Liver (tissue), 9 donors: ENCODE measurements around the gene KLF6. TPM values are rescaled to one million over a fixed set of nuclear protein-coding genes. Genes with fewer than 3 reads are reported as not detected.
A peak's percentile ranks its signal among the peaks of the same experiment; 100 is the strongest.

Source experiments
- DNase-seq: peaks from one replicate; pipeline ENCODE4 v3.0.0-alpha.2; 2017; ENCODE audit warnings: low spot score
- H3K27ac ChIP-seq, 2 donors: one replicate each; pipeline ENCODE4 v1.7.0; 2013; ENCODE audit warnings: inconsistent platforms in 2 of 2, low read length in 2 of 2, control low read depth in 1 of 2, low read depth in 1 of 2, mild to moderate bottlenecking in 1 of 2
- H3K27me3 ChIP-seq, 4 donors: one replicate each; pipeline versions ENCODE4 v1.6.1 to v1.7.0; 2013; ENCODE audit warnings: low read length in 3 of 4, inconsistent platforms in 1 of 4, mild to moderate bottlenecking in 1 of 4, moderate library complexity in 1 of 4; ENCODE audit not compliant: control insufficient read depth in 4 of 4, insufficient read depth in 4 of 4
- H3K36me3 ChIP-seq, 4 donors: one replicate each; pipeline versions ENCODE4 v1.6.1 to v1.7.0; 2013; ENCODE audit warnings: low read length in 3 of 4, mild to moderate bottlenecking in 3 of 4, low read depth in 1 of 4, moderate library complexity in 1 of 4; ENCODE audit not compliant: control insufficient read depth in 4 of 4, insufficient read depth in 3 of 4
- H3K4me1 ChIP-seq, 4 donors: one replicate each; pipeline versions ENCODE4 v1.6.1 to v1.7.0; 2013; ENCODE audit warnings: low read length in 3 of 4, mild to moderate bottlenecking in 3 of 4, moderate library complexity in 1 of 4; ENCODE audit not compliant: control insufficient read depth in 4 of 4, insufficient read depth in 4 of 4
- H3K4me3 ChIP-seq, 3 donors: one replicate each; pipeline versions ENCODE4 v1.6.1 to v1.7.0; 2013; ENCODE audit warnings: low read length in 3 of 3, control low read depth in 1 of 3, low read depth in 1 of 3, mild to moderate bottlenecking in 1 of 3
- H3K9ac ChIP-seq, 2 donors: one replicate each; pipeline ENCODE4 v1.7.0; 2013; ENCODE audit warnings: low read length in 2 of 2, mild to moderate bottlenecking in 2 of 2, moderate library complexity in 2 of 2, control low read depth in 1 of 2, low read depth in 1 of 2
- H3K9me3 ChIP-seq, 4 donors: one replicate each; pipeline versions ENCODE4 v1.6.1 to v1.7.0; 2013; ENCODE audit warnings: low read length in 3 of 4; ENCODE audit not compliant: control insufficient read depth in 4 of 4
- EGR1 ChIP-seq, 2 donors: IDR thresholded peaks; 2 replicates each; pipeline ENCODE4 v1.6.1; 2016 to 2018; ENCODE audit warnings: antibody characterized with exemption in 2 of 2, low read depth in 2 of 2
- GABPA ChIP-seq, 2 donors: IDR thresholded peaks in 1 of 2; conservative IDR thresholded peaks in 1 of 2; 2 replicates each; pipeline ENCODE4 v1.6.1; 2016; ENCODE audit warnings: antibody characterized with exemption in 2 of 2, mild to moderate bottlenecking in 1 of 2, moderate library complexity in 1 of 2
- RAD21 ChIP-seq, 2 donors: IDR thresholded peaks; 2 replicates each; pipeline ENCODE4 v1.6.1; 2016; ENCODE audit warnings: antibody characterized with exemption in 2 of 2, mild to moderate bottlenecking in 2 of 2
- RXRA ChIP-seq, 2 donors: IDR thresholded peaks; 2 replicates each; pipeline ENCODE4 v1.6.1; 2017 to 2018; ENCODE audit warnings: antibody characterized with exemption in 2 of 2, mild to moderate bottlenecking in 1 of 2
- TAF1 ChIP-seq: conservative IDR thresholded peaks from 2 replicates; pipeline ENCODE4 v1.6.1; 2016; ENCODE audit warnings: antibody characterized with exemption, mild to moderate bottlenecking
- WGBS: extraction: QIAGEN DNeasy Blood & Tissue Kit; methylation state at CpG from one replicate; pipeline ENCODE4 v1.1.7; 2013; 5-methylcytosine and 5-hydroxymethylcytosine counted together
- polyA plus RNA-seq, 2 donors: library from polyadenylated mRNA; stranded (reverse) in 1 of 2; unstranded in 1 of 2; fragments of 200-250 nt in 1 of 2; fragments of >200 nt in 1 of 2; fragmentation: Nextera tagmentation in 1 of 2; extraction: Ambion mirVana in 1 of 2; gene quantifications; one replicate each; pipeline versions ENCODE4 v1.2.1 to v1.2.3, GENCODE V29; 2013 to 2015
- total RNA-seq, 2 donors: library from RNA; depleted of rRNA; stranded (reverse); fragments of >200 nt; gene quantifications; one replicate each; pipeline ENCODE4 v1.2.3, GENCODE V29; 2014
- TF ChIP-seq, protein P1 (sequence below): fragments of 150-350 bp; IDR thresholded peaks from 2 replicates; pipeline ENCODE4 v1.5.1; 2017; ENCODE audit warnings: improper control_type of control experiment, low read depth, low read length; ENCODE audit not compliant: missing input control
- TF ChIP-seq, protein P2 (sequence below): IDR thresholded peaks from 2 replicates; pipeline ENCODE4 v1.6.1; 2016; ENCODE audit warnings: antibody characterized with exemption
- TF ChIP-seq, protein P3 (sequence below): IDR thresholded peaks from 2 replicates; pipeline ENCODE4 v1.6.1; 2016; ENCODE audit warnings: antibody characterized with exemption
- donor health status: healthy.
- donor health status: healthy.
- donor health status: healthy.
- donor health status: healthy.
- donor health status: healthy.

The KLF6 gene
- total and polyA plus RNA-seq, 4 donors = 11.0 to 124 (median 22.2) TPM

DNA sequence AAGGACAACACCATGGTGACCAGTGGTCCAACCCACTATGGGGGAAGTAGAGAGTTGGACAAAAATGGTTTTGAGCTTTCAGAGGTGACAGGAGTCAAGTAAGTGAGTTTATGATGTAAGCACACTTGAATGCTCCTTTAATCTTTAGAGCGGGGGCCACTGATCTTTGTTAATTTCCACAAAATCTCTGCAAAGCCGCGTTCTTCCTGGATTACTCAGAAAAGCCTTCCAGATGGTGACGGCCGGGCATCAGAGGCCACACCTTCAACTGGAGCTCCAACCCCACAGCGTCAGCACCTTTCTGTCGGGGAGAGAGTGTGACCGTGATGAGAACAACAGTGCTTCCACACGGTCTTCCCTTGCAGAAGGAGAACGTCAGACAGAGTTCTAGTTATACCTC, 35.2 kb upstream of the KLF6 start (continued):
- TF ChIP-seq, protein P1, sequence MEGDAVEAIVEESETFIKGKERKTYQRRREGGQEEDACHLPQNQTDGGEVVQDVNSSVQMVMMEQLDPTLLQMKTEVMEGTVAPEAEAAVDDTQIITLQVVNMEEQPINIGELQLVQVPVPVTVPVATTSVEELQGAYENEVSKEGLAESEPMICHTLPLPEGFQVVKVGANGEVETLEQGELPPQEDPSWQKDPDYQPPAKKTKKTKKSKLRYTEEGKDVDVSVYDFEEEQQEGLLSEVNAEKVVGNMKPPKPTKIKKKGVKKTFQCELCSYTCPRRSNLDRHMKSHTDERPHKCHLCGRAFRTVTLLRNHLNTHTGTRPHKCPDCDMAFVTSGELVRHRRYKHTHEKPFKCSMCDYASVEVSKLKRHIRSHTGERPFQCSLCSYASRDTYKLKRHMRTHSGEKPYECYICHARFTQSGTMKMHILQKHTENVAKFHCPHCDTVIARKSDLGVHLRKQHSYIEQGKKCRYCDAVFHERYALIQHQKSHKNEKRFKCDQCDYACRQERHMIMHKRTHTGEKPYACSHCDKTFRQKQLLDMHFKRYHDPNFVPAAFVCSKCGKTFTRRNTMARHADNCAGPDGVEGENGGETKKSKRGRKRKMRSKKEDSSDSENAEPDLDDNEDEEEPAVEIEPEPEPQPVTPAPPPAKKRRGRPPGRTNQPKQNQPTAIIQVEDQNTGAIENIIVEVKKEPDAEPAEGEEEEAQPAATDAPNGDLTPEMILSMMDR = no peak
- TF ChIP-seq TAF1 = no peak

DNA sequence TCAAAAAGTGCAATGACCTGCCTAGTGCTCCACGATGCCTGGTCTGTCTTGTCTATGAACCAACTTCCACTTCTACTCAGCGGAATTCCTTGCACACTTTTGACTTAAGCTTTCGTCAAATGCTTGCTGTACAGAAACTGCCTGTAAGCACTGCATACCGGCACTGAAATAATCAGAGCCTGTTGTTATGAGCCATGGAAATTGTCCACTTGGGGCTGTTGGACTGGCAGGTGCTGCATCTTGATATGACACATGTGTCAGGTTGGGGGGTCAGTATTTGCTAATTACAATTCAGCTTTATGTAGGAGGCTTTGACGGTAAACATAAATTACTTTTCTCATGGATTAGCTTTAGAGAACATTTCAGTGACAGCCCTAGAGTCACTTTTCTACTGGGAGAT, 32.0 kb upstream of the KLF6 start:
- Histone ChIP-seq H3K36me3 (no peaks in the 10 kb centered on the region), H3K9me3 (no peaks in the 10 kb centered on the region), H3K4me3 (no peak overlapping the region), H3K9ac (no peak overlapping the region), H3K27me3 (no peaks in the 10 kb centered on the region), H3K27ac (no peak overlapping the region), H3K4me1 (peaks cover 0 to 2% (median under 1%) of the 10 kb centered on the region in 4 donors)
- TF ChIP-seq RXRA (IDR thresholded peaks at IDR 0.05) (peak in 1 of 2 donors; percentile 18), RAD21 (IDR thresholded peaks at IDR 0.05) (no peak)
- 91% methylated on average over 5 of the region's 5 CpGs for WGBS
- no peak for DNase-seq

DNA sequence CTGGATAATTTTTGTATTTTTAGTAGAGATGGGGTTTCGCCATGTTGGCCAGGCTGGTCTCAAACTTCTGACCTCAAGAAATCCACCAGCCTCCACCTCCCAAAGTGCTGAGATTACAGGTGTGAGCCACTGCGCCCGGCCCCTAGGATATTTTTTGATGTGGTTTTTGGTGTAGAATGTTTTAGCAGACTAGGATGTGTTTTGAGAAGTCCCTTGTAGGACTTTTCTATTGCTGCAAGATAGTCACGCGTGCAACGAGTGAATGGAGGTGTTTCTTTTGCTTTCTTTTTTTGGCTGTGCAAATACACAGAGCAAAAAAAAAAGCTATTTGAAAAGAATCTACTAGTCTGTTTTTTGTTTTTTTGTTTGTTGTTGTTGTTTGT, 29.8 kb upstream of the KLF6 start:
- H3K27ac ChIP-seq = no peak overlapping the region
- whole genome bisulfite sequencing = 94% methylated on average over 6 of the region's 6 CpGs
- no peaks in the 10 kb centered on the region for H3K36me3 ChIP-seq
- no peaks in the 10 kb centered on the region for H3K27me3 ChIP-seq
- TF ChIP-seq GABPA (IDR thresholded peaks at IDR 0.05 in 1 of 2, conservative IDR thresholded peaks at IDR 0.05 in 1 of 2) (no peak), RXRA (IDR thresholded peaks at IDR 0.05) (no peak)
- TF ChIP-seq, protein P2, sequence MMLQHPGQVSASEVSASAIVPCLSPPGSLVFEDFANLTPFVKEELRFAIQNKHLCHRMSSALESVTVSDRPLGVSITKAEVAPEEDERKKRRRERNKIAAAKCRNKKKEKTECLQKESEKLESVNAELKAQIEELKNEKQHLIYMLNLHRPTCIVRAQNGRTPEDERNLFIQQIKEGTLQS = no peak
- no peak overlapping the region for H3K4me3 ChIP-seq
- no peaks in the 10 kb centered on the region for H3K9me3 ChIP-seq
- no peak for DNase-seq
- peaks cover 6 to 13% (median 7%) of the 10 kb centered on the region in 4 donors for H3K4me1 ChIP-seq
- H3K9ac ChIP-seq = no peak overlapping the region

DNA sequence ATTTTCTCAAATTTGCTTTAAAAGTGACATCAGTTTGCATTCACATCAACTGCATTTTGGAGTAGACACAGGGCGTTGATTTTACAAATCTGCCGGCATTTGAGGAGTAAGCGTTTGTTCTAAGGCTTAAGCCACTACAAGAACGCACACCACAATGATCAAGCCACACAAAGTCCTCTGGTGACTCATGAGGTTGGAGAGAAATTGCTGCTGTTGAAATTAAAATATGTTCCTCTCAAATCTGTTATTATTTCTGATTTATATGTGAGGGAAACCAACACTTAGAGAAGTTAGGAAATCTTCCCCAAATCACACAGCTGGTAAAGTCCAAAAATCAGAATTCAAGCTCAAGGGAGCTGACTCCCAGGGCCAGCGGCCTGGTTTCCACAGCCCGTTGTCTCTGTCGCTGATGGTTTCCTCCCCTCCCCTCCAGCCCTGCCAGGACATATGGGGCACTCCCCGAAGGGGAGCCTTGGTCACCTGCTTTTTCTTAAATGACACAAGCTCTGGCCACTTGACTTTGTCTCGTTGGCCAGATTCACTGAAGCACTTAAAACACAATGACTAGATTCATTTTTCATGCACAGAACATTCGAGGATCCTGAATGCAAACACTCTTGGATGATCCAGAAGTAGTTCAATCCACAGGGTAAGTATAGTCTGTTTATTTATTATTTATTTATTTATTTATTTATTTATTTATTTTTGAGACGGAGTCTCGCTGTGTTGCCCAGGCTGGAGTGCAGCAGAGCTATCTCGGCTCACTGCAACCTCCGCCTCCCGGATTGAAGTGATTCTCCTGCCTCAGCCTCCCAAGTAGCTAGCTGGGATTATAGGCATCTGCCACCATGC, 29.2 kb upstream of the KLF6 start:
- WGBS = 94% methylated on average over 15 of the region's 15 CpGs
- Histone ChIP-seq H3K9ac (no peak overlapping the region), H3K27ac (no peak overlapping the region), H3K4me1 (peaks cover 6 to 17% (median 8%) of the 10 kb centered on the region in 4 donors), H3K36me3 (no peaks in the 10 kb centered on the region), H3K4me3 (no peak overlapping the region), H3K27me3 (no peaks in the 10 kb centered on the region), H3K9me3 (no peaks in the 10 kb centered on the region)
- DNase-seq = no peak
- TF ChIP-seq EGR1 (IDR thresholded peaks at IDR 0.05; ENCODE audit: low read depth in 2 of 2) = no peak
- TF ChIP-seq, protein P3, sequence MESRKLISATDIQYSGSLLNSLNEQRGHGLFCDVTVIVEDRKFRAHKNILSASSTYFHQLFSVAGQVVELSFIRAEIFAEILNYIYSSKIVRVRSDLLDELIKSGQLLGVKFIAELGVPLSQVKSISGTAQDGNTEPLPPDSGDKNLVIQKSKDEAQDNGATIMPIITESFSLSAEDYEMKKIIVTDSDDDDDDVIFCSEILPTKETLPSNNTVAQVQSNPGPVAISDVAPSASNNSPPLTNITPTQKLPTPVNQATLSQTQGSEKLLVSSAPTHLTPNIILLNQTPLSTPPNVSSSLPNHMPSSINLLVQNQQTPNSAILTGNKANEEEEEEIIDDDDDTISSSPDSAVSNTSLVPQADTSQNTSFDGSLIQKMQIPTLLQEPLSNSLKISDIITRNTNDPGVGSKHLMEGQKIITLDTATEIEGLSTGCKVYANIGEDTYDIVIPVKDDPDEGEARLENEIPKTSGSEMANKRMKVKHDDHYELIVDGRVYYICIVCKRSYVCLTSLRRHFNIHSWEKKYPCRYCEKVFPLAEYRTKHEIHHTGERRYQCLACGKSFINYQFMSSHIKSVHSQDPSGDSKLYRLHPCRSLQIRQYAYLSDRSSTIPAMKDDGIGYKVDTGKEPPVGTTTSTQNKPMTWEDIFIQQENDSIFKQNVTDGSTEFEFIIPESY = no peak
